GM23338 (cell line): ENCODE data around the gene TEPSIN. TPM values are rescaled to one million over a fixed set of nuclear protein-coding genes. Genes with fewer than 3 reads are reported as not detected.

Source experiments
- ATAC-seq: fragments of 200-7000 bp; cut with Tn5 transposase; 3 replicates; pipeline ENCODE4 v1.9.1; 2020
- DNase-seq: peaks from one replicate; pipeline ENCODE4 v3.0.0-alpha.2; 2015; ENCODE audit warnings: low spot score
- H2AFZ ChIP-seq: fragments of 200-600 bp; sonication (generic); 2 replicates; pipeline ENCODE4 v1.8.0; 2016; ENCODE audit warnings: antibody characterized with exemption, mild to moderate bottlenecking, moderate library complexity
- H3F3A ChIP-seq: fragments of 200-600 bp; sonication (generic); replicated peaks from 2 replicates; pipeline ENCODE4 v1.8.0; 2017; ENCODE audit warnings: antibody characterized with exemption, mixed run types, low read depth
- H3K27ac ChIP-seq: fragments of 200-600 bp; sonication (generic); 2 replicates; pipeline ENCODE4 v1.6.1; 2016; ENCODE audit warnings: low read depth
- H3K27me3 ChIP-seq: fragments of 200-600 bp; sonication (generic); 2 replicates; pipeline ENCODE4 v1.8.0; 2016; ENCODE audit warnings: mild to moderate bottlenecking, mixed run types, moderate library complexity; ENCODE audit not compliant: insufficient read depth
- H3K36me3 ChIP-seq: fragments of 200-600 bp; sonication (generic); 2 replicates; pipeline ENCODE4 v1.8.0; 2016; ENCODE audit warnings: mild to moderate bottlenecking; ENCODE audit not compliant: insufficient read depth
- H3K4me1 ChIP-seq: fragments of 200-600 bp; sonication (generic); 2 replicates; pipeline ENCODE4 v1.8.0; 2016; ENCODE audit warnings: mild to moderate bottlenecking, moderate library complexity; ENCODE audit not compliant: insufficient read depth
- H3K4me2 ChIP-seq: fragments of 200-600 bp; sonication (generic); 2 replicates; pipeline ENCODE4 v1.7.1; 2017; ENCODE audit warnings: mixed run types
- H3K4me3 ChIP-seq: fragments of 200-600 bp; sonication (generic); 2 replicates; pipeline ENCODE4 v1.6.1; 2016; ENCODE audit warnings: mixed run types
- H3K79me2 ChIP-seq: fragments of 200-600 bp; sonication (generic); replicated peaks from 2 replicates; pipeline ENCODE4 v1.8.0; 2017; ENCODE audit warnings: mild to moderate bottlenecking; ENCODE audit not compliant: insufficient read depth
- H3K9me2 ChIP-seq: fragments of 200-600 bp; sonication (generic); 2 replicates; pipeline ENCODE4 v1.8.0; 2017; ENCODE audit not compliant: insufficient read depth
- H4K20me1 ChIP-seq: fragments of 200-600 bp; sonication (generic); replicated peaks from 2 replicates; pipeline ENCODE4 v1.8.0; 2017; ENCODE audit warnings: mild to moderate bottlenecking; ENCODE audit not compliant: insufficient read depth
- H3K27ac Mint-ChIP-seq: 2 replicates; pipeline ENCODE4 v1.8.0; 2020; ENCODE audit warnings: inconsistent platforms, mild to moderate bottlenecking, moderate library complexity, mixed read lengths
- H3K27me3 Mint-ChIP-seq: 3 replicates; pipeline ENCODE4 v1.8.0; 2022; ENCODE audit warnings: low read depth, mild to moderate bottlenecking, moderate library complexity, mixed read lengths, inconsistent platforms; ENCODE audit not compliant: insufficient read depth, poor library complexity
- H3K36me3 Mint-ChIP-seq: 3 replicates; pipeline ENCODE4 v1.8.0; 2021; ENCODE audit warnings: low read depth, mild to moderate bottlenecking, inconsistent platforms, moderate library complexity, mixed read lengths
- H3K4me1 Mint-ChIP-seq: 3 replicates; pipeline ENCODE4 v1.8.0; 2020; ENCODE audit warnings: mild to moderate bottlenecking, inconsistent platforms, mixed read lengths
- H3K4me3 Mint-ChIP-seq: 3 replicates; pipeline ENCODE4 v1.8.0; 2021; ENCODE audit warnings: moderate library complexity, mild to moderate bottlenecking, inconsistent platforms, mixed read lengths
- H3K9me3 Mint-ChIP-seq: 3 replicates; pipeline ENCODE4 v1.8.0; 2020; ENCODE audit warnings: moderate library complexity, mild to moderate bottlenecking, inconsistent platforms, mixed read lengths
- CREB1 ChIP-seq: fragments of 250-450 bp; sonication (Bioruptor Pico); IDR thresholded peaks from 2 replicates; pipeline ENCODE4 v1.5.0; 2020; ENCODE audit warnings: low read depth, mild to moderate bottlenecking, moderate library complexity
- CTCF ChIP-seq, 2 experiments: fragments of 200-600 bp in 1 of 2; sonication (generic) in 1 of 2; conservative IDR thresholded peaks; 2 replicates each; pipeline versions ENCODE4 v1.5.1 to v1.6.1; 2016 to 2017; ENCODE audit warnings: antibody characterized with exemption in 2 of 2, low read depth in 2 of 2, mild to moderate bottlenecking in 2 of 2, moderate library complexity in 1 of 2
- EZH2 ChIP-seq: fragments of 200-600 bp; sonication (generic); IDR thresholded peaks from one replicate; pipeline ENCODE4 v1.8.0; 2017; ENCODE audit warnings: antibody characterized with exemption, mild to moderate bottlenecking, low read depth; ENCODE audit not compliant: unreplicated experiment
- EZH2phosphoT487 ChIP-seq: fragments of 200-600 bp; sonication (generic); IDR thresholded peaks from one replicate; pipeline ENCODE4 v1.8.1; 2018; ENCODE audit warnings: antibody characterized with exemption; ENCODE audit not compliant: unreplicated experiment
- JUNB ChIP-seq: IDR thresholded peaks from one replicate; pipeline ENCODE4 v1.6.1; 2016; ENCODE audit warnings: antibody characterized with exemption; ENCODE audit not compliant: unreplicated experiment
- NANOG ChIP-seq: IDR thresholded peaks from 2 replicates; pipeline ENCODE4 v1.6.1; 2016; ENCODE audit warnings: antibody characterized with exemption, borderline replicate concordance
- POLR2AphosphoS5 ChIP-seq: IDR thresholded peaks from 2 replicates; pipeline ENCODE4 v1.6.1; 2016; ENCODE audit warnings: antibody characterized with exemption, low read depth
- STAT1 ChIP-seq: IDR thresholded peaks from one replicate; pipeline ENCODE4 v1.6.1; 2016; ENCODE audit warnings: antibody characterized with exemption; ENCODE audit not compliant: unreplicated experiment
- ZNF114 ChIP-seq: fragments of 250-450 bp; sonication (Bioruptor Pico); IDR thresholded peaks from 2 replicates; pipeline ENCODE4 v1.5.0; 2020; ENCODE audit warnings: mild to moderate bottlenecking, moderate library complexity
- ZNF331 ChIP-seq: fragments of 250-450 bp; sonication (Bioruptor Pico); IDR thresholded peaks from 2 replicates; pipeline ENCODE4 v1.5.0; 2020; ENCODE audit warnings: low read depth, mild to moderate bottlenecking, moderate library complexity
- polyA plus RNA-seq: library from polyadenylated mRNA; unstranded; fragments of >200 nt; fragmentation: Nextera tagmentation; extraction: Ambion mirVana; gene quantifications from 2 replicates; pipeline ENCODE4 v1.2.1, GENCODE V29; 2016
- total RNA-seq: library from RNA; depleted of rRNA; stranded (reverse); fragments of >200 nt; shearing (Covaris generic); gene quantifications from 2 replicates; pipeline ENCODE4 v1.2.3, GENCODE V29; 2014
- TF ChIP-seq, protein P1 (sequence below): fragments of 250-450 bp; sonication (Bioruptor Pico); IDR thresholded peaks from 2 replicates; pipeline ENCODE4 v1.5.0; 2020; ENCODE audit warnings: mild to moderate bottlenecking, moderate library complexity
- TF ChIP-seq, protein P2 (sequence below): IDR thresholded peaks from one replicate; pipeline ENCODE4 v1.6.1; 2018; ENCODE audit warnings: antibody characterized with exemption; ENCODE audit not compliant: unreplicated experiment
- TF ChIP-seq, protein P3 (sequence below): IDR thresholded peaks from 2 replicates; pipeline ENCODE4 v1.6.1; 2016; ENCODE audit warnings: antibody characterized with exemption

Gene TEPSIN
- total and polyA plus RNA-seq, 2 experiments from 2014 or later = 4.4 to 25.3 TPM

DNA sequence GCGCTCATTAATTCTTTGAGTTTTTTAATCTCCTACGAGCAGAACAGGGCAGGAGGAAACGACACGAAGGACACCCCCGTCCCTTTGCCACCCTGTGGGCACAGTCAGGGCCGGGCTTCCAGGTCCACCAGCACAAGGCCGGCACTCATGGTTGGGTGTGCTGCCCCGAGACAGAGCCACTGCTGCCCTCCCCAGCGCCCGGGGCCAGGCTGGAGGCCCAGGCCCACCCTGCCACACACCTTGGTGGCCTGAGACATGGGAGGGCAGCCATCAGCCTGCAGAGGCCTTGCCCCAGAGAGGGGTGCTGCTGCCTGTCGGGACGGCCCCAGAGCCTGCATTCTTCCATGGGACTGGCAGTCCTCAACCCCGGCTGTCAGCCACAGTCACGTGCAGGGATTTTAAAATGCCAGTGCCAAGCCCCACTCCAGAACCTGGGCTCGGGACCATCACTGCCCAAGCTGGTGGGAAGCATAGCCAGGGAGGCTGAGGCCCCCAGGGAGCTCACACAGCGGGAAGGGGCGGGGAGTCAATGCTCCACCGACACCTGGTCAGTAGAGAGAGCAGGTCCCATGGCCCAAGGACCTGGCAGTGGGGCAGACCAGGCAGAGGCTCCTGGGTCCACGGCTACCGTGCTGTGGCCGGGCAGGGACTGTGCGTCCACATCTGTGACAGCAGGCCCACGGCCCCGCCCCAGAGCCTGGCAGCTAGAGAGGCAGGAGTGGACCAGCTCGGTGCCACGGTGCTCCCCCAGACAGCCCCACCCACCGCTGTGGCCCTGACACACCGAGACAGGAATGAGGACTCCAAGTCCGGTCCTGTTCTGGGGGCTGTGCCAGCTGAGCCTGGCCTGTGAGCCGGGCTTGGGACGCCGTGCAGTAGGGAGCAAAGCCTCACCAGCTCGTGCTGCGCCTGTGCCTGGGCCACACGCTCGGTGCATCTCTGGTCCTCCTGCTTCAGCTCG is 43.6 kb downstream of the TEPSIN start:
- Histone ChIP-seq H3F3A (no peaks in the 10 kb centered on the region), H3K4me1 (no peaks in the 10 kb centered on the region), H3K4me3 (no peak overlapping the region), H3K36me3 (no peaks in the 10 kb centered on the region; the same call in 1 of the 2 replicates), H3K9me2 (no peaks in the 10 kb centered on the region), H2AFZ (no peak overlapping the region), H4K20me1 (no peaks in the 10 kb centered on the region), H3K27ac (no peak overlapping the region), H3K4me2 (no peak overlapping the region), H3K79me2 (no peaks in the 10 kb centered on the region), H3K27me3 (no peaks in the 10 kb centered on the region)
- no peak overlapping the region for H3K27ac Mint-ChIP-seq
- peaks cover 2% of the 10 kb centered on the region for H3K27me3 Mint-ChIP-seq
- 0 out of 3 replicates have a peak, but pooled peaks cover 5% of the 10 kb centered on the region for H3K36me3 Mint-ChIP-seq
- H3K4me3 Mint-ChIP-seq = no peak overlapping the region
- TF ChIP-seq STAT1 (no peak), NANOG (no peak), EZH2 (no peak), ZNF331 (no peak), EZH2phosphoT487 (no peak), POLR2AphosphoS5 (no peak), CREB1 (CRISPR knock-in tag) (no peak), CTCF (conservative IDR thresholded peaks at IDR 0.05; ENCODE audit: low read depth in 2 of 2) (no peak), ZNF114 (CRISPR knock-in tag) (no peak), JUNB (no peak)
- TF ChIP-seq, protein P1, sequence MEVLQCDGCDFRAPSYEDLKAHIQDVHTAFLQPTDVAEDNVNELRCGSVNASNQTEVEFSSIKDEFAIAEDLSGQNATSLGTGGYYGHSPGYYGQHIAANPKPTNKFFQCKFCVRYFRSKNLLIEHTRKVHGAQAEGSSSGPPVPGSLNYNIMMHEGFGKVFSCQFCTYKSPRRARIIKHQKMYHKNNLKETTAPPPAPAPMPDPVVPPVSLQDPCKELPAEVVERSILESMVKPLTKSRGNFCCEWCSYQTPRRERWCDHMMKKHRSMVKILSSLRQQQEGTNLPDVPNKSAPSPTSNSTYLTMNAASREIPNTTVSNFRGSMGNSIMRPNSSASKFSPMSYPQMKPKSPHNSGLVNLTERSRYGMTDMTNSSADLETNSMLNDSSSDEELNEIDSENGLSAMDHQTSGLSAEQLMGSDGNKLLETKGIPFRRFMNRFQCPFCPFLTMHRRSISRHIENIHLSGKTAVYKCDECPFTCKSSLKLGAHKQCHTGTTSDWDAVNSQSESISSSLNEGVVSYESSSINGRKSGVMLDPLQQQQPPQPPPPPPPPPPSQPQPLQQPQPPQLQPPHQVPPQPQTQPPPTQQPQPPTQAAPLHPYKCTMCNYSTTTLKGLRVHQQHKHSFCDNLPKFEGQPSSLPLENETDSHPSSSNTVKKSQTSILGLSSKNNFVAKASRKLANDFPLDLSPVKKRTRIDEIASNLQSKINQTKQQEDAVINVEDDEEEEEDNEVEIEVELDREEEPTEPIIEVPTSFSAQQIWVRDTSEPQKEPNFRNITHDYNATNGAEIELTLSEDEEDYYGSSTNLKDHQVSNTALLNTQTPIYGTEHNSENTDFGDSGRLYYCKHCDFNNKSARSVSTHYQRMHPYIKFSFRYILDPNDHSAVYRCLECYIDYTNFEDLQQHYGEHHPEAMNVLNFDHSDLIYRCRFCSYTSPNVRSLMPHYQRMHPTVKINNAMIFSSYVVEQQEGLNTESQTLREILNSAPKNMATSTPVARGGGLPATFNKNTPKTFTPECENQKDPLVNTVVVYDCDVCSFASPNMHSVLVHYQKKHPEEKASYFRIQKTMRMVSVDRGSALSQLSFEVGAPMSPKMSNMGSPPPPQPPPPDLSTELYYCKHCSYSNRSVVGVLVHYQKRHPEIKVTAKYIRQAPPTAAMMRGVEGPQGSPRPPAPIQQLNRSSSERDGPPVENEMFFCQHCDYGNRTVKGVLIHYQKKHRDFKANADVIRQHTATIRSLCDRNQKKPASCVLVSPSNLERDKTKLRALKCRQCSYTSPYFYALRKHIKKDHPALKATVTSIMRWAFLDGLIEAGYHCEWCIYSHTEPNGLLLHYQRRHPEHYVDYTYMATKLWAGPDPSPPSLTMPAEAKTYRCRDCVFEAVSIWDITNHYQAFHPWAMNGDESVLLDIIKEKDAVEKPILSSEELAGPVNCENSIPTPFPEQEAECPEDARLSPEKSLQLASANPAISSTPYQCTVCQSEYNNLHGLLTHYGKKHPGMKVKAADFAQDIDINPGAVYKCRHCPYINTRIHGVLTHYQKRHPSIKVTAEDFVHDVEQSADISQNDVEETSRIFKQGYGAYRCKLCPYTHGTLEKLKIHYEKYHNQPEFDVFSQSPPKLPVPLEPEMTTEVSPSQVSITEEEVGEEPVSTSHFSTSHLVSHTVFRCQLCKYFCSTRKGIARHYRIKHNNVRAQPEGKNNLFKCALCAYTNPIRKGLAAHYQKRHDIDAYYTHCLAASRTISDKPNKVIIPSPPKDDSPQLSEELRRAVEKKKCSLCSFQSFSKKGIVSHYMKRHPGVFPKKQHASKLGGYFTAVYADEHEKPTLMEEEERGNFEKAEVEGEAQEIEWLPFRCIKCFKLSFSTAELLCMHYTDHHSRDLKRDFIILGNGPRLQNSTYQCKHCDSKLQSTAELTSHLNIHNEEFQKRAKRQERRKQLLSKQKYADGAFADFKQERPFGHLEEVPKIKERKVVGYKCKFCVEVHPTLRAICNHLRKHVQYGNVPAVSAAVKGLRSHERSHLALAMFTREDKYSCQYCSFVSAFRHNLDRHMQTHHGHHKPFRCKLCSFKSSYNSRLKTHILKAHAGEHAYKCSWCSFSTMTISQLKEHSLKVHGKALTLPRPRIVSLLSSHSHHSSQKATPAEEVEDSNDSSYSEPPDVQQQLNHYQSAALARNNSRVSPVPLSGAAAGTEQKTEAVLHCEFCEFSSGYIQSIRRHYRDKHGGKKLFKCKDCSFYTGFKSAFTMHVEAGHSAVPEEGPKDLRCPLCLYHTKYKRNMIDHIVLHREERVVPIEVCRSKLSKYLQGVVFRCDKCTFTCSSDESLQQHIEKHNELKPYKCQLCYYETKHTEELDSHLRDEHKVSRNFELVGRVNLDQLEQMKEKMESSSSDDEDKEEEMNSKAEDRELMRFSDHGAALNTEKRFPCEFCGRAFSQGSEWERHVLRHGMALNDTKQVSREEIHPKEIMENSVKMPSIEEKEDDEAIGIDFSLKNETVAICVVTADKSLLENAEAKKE (CRISPR knock-in tag) = no peak
- TF ChIP-seq, protein P2, sequence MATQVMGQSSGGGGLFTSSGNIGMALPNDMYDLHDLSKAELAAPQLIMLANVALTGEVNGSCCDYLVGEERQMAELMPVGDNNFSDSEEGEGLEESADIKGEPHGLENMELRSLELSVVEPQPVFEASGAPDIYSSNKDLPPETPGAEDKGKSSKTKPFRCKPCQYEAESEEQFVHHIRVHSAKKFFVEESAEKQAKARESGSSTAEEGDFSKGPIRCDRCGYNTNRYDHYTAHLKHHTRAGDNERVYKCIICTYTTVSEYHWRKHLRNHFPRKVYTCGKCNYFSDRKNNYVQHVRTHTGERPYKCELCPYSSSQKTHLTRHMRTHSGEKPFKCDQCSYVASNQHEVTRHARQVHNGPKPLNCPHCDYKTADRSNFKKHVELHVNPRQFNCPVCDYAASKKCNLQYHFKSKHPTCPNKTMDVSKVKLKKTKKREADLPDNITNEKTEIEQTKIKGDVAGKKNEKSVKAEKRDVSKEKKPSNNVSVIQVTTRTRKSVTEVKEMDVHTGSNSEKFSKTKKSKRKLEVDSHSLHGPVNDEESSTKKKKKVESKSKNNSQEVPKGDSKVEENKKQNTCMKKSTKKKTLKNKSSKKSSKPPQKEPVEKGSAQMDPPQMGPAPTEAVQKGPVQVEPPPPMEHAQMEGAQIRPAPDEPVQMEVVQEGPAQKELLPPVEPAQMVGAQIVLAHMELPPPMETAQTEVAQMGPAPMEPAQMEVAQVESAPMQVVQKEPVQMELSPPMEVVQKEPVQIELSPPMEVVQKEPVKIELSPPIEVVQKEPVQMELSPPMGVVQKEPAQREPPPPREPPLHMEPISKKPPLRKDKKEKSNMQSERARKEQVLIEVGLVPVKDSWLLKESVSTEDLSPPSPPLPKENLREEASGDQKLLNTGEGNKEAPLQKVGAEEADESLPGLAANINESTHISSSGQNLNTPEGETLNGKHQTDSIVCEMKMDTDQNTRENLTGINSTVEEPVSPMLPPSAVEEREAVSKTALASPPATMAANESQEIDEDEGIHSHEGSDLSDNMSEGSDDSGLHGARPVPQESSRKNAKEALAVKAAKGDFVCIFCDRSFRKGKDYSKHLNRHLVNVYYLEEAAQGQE = no peak
- TF ChIP-seq, protein P3, sequence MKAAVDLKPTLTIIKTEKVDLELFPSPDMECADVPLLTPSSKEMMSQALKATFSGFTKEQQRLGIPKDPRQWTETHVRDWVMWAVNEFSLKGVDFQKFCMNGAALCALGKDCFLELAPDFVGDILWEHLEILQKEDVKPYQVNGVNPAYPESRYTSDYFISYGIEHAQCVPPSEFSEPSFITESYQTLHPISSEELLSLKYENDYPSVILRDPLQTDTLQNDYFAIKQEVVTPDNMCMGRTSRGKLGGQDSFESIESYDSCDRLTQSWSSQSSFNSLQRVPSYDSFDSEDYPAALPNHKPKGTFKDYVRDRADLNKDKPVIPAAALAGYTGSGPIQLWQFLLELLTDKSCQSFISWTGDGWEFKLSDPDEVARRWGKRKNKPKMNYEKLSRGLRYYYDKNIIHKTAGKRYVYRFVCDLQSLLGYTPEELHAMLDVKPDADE = no peak
- ATAC-seq (no peak), DNase-seq (no peak)
- no peaks in the 10 kb centered on the region for H3K4me1 Mint-ChIP-seq
- no peaks in the 10 kb centered on the region for H3K9me3 Mint-ChIP-seq
